Mesenteric fat pad (tissue), 1 donor: ENCODE data around the gene ZCCHC7. TPM values are rescaled to one million over a fixed set of nuclear protein-coding genes. Genes with fewer than 3 reads are reported as not detected.

ENCODE experiments used
- DNase-seq: peaks from one replicate; pipeline ENCODE4 v3.0.0-alpha.2; 2020; ENCODE audit warnings: low spot score
- total RNA-seq: library from RNA; stranded (reverse); fragmentation: NEBNext Ultra II Directional; extraction: Animal tissue kit (Norgen Biotek cat#: 25700); gene quantifications from one replicate; pipeline ENCODE4 v1.2.1, GENCODE V29; 2021
- donor health status: DM: yes; HTN: yes; CAD: no.

ZCCHC7 gene
- total RNA-seq, 1 donor from 2014 or later = 19.4 TPM

GRCh38 chr9:37246826-37247225, 126.5 kb downstream of the ZCCHC7 start:
- DNase-seq = no peak

- no peak for DNase-seq
Measured at GRCh38 chr9:37248651-37249163, 128.3 kb downstream of the ZCCHC7 start.

- DNase-seq = no peak
Measured at GRCh38 chr9:37251452-37251851, 131.1 kb downstream of the ZCCHC7 start.

GRCh38 chr9:37253377-37253937, 133.1 kb downstream of the ZCCHC7 start:
- no peak for DNase-seq

GRCh38 chr9:37255187-37255586, 134.8 kb downstream of the ZCCHC7 start:
- DNase-seq = no peak

- DNase-seq = no peak
Measured at GRCh38 chr9:37255944-37256862, 135.8 kb downstream of the ZCCHC7 start.

GRCh38 chr9:37259951-37260350, 139.6 kb downstream of the ZCCHC7 start:
- DNase-seq = no peak

- no peak for DNase-seq
Measured at GRCh38 chr9:37262410-37262809, 142.0 kb downstream of the ZCCHC7 start.

- DNase-seq = no peak
Measured at GRCh38 chr9:37264539-37264938, 144.2 kb downstream of the ZCCHC7 start.

GRCh38 chr9:37266630-37267029, 146.3 kb downstream of the ZCCHC7 start:
- no peak for DNase-seq

- DNase-seq = no peak
Measured at GRCh38 chr9:37269221-37269620, 148.8 kb downstream of the ZCCHC7 start.

GRCh38 chr9:37271679-37272078, 151.3 kb downstream of the ZCCHC7 start:
- no peak for DNase-seq

- DNase-seq = no peak
Measured at GRCh38 chr9:37273595-37273994, 153.2 kb downstream of the ZCCHC7 start.

- DNase-seq = no peak
Measured at GRCh38 chr9:37281541-37281940, 161.2 kb downstream of the ZCCHC7 start.

- no peak for DNase-seq
Measured at GRCh38 chr9:37283730-37284325, 163.5 kb downstream of the ZCCHC7 start.

GRCh38 chr9:37284636-37285035, 164.3 kb downstream of the ZCCHC7 start:
- no peak for DNase-seq

GRCh38 chr9:37286530-37287175, 166.3 kb downstream of the ZCCHC7 start:
- no peak for DNase-seq

- no peak for DNase-seq
Measured at GRCh38 chr9:37287317-37287716, 166.9 kb downstream of the ZCCHC7 start.

GRCh38 chr9:37289631-37290030, 169.3 kb downstream of the ZCCHC7 start:
- DNase-seq = no peak

GRCh38 chr9:37290366-37290939, 170.1 kb downstream of the ZCCHC7 start:
- no peak for DNase-seq

GRCh38 chr9:37290940-37291485, 170.6 kb downstream of the ZCCHC7 start:
- no peak for DNase-seq
